Skeletal muscle tissue (tissue), 4 donors: ENCODE results near the gene EGLN1. TPM values are rescaled to one million over a fixed set of nuclear protein-coding genes. Genes with fewer than 3 reads are reported as not detected.
"Not testable (repeated sequence)": the region's sequence is repeated elsewhere in the genome, so short reads cannot be mapped to it uniquely, and the experiment has no call there.

ENCODE experiments used
- H3K27ac ChIP-seq: one replicate; pipeline ENCODE4 v1.7.0; 2013; ENCODE audit warnings: mild to moderate bottlenecking, low read depth, low read length, inconsistent platforms
- H3K27me3 ChIP-seq, 3 donors: one replicate each; pipeline ENCODE4 v1.7.0; 2013; ENCODE audit warnings: low read length in 3 of 3; ENCODE audit not compliant: control insufficient read depth in 3 of 3, insufficient read depth in 3 of 3
- H3K36me3 ChIP-seq, 3 donors: one replicate each; pipeline ENCODE4 v1.7.0; 2013; ENCODE audit warnings: low read length in 3 of 3; ENCODE audit not compliant: control insufficient read depth in 3 of 3, insufficient read depth in 3 of 3
- H3K4me1 ChIP-seq, 3 donors: one replicate each; pipeline ENCODE4 v1.7.0; 2013; ENCODE audit warnings: low read length in 3 of 3, mild to moderate bottlenecking in 3 of 3; ENCODE audit not compliant: control insufficient read depth in 3 of 3, insufficient read depth in 3 of 3
- H3K4me3 ChIP-seq, 3 donors: one replicate each; pipeline ENCODE4 v1.7.0; 2013; ENCODE audit warnings: low read length in 3 of 3
- H3K9ac ChIP-seq, 3 donors: one replicate each; pipeline ENCODE4 v1.7.0; 2013; ENCODE audit warnings: low read length in 3 of 3, mild to moderate bottlenecking in 3 of 3, moderate library complexity in 2 of 3, low read depth in 1 of 3
- H3K9me3 ChIP-seq, 3 donors: one replicate each; pipeline ENCODE4 v1.7.0; 2013; ENCODE audit warnings: low read length in 3 of 3; ENCODE audit not compliant: control insufficient read depth in 3 of 3
- total RNA-seq: library from RNA; depleted of rRNA; stranded (reverse); fragments of >200 nt; gene quantifications from one replicate; pipeline ENCODE4 v1.2.3, GENCODE V29; 2014
- donor health status: Osteomylitis.

The EGLN1 gene
- total RNA-seq, result 55.3 TPM

DNA sequence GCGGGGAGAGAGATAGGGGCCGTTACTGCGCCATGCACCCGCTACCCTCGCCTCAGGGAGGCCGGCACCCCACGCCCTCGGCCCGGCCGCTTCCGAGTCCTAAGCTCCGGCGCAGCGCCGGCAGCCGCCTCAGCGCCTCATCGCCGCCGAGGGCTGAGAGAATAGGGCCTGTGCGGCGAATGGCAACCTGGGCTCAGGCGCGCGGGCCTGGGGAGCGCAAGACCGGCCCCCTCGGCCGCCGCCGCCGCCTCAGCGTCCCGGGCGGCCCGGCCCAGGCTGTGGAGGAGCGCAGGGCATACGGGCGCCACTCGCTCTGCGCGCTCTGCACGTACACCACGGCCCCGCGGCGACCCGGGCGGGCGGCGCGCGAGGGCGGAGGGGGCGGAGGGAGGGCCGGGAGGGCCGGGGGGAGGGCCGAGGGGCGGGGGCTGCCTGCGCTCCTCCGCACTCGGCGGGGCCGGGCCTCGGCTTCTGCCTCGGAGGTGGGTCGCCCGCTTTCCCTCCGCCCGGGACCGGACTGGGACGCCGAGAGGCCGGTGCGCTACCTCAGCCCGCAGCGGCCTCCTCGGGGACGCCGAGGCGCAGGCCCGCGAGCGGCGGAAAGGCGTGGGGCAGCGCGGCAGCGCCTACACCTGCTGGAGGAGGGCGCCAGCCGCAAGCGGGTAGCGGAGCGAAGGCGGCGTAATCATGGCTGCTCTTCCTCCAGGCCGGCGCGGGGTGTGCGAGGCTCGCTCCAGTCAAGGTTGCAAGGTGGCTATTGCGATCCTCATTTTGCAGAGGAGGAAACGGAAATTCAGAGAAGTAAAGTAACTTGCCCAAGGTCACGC is at the start of gene EGLN1:
Gene EGLN1, minus strand, starts transcription at position 317 of the 827 bp plus-strand sequence. CDS start 399 bp downstream, outside the sequence.
- Histone ChIP-seq H3K4me1 (peaks cover 28 to 34% (median 30%) of the 10 kb centered on the region in 3 donors), H3K9ac (peak within 1 kb of the TSS; percentile 83 to 95 (median 93)), H3K27me3 (no peaks in the 10 kb centered on the region), H3K27ac (peak within 1 kb of the TSS; percentile 94), H3K36me3 (peaks cover 3 to 9% (median 6%) of the 10 kb centered on the region in 3 donors), H3K4me3 (peak within 1 kb of the TSS; percentile 78 to 93 (median 93)), H3K9me3 (no peaks in the 10 kb centered on the region)

DNA sequence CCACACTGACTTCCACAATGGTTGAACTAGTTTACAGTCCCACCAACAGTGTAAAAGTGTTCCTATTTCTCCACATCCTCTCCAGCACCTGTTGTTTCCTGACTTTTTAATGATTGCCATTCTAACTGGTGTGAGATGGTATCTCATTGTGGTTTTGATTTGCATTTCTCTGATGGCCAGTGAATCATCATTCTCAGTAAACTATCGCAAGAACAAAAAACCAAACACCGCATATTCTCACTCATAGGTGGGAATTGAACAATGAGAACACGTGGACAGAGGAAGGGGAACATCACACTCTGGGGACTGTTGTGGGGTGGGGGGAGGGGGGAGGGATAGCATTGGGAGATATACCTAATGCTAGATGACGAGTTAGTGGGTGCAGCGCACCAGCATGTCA is 49.4 kb upstream of the EGLN1 start:
- not testable (repeated sequence) for H3K36me3 ChIP-seq, H3K9me3 ChIP-seq, H3K4me3 ChIP-seq, H3K9ac ChIP-seq, H3K27ac ChIP-seq, H3K27me3 ChIP-seq, H3K4me1 ChIP-seq

- not testable (repeated sequence) for H3K36me3 ChIP-seq, H3K27ac ChIP-seq, H3K27me3 ChIP-seq, H3K4me1 ChIP-seq, H3K4me3 ChIP-seq, H3K9me3 ChIP-seq, H3K9ac ChIP-seq
Observed at GRCh38 chr1:231471027-231471426, 48.9 kb upstream of the EGLN1 start.

DNA sequence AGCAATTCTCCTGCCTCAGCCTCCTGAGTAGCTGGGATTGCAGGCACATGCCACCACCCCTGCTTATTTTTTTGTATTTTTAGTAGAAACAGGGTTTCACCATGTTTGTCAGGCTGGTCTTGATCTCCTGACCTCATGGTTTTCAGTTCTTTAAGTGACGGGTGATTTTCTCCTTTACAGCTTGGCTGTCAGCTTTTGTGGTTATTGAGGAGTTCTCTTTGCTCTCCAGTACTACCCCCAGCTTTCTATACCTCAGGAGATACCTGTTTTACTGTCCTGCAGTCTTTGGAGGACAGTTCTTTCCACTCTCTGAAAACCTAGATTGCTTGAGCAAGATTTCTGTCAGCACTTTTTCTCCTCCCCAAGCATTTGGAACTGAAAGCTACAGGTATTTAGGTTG is 45.9 kb upstream of the EGLN1 start:
- no peaks in the 10 kb centered on the region for H3K9me3 ChIP-seq
- no peaks in the 10 kb centered on the region for H3K36me3 ChIP-seq
- H3K4me1 ChIP-seq, result no peaks in the 10 kb centered on the region
- H3K4me3 ChIP-seq, result no peak overlapping the region
- H3K27me3 ChIP-seq, result no peaks in the 10 kb centered on the region
- no peak overlapping the region for H3K27ac ChIP-seq
- no peak overlapping the region for H3K9ac ChIP-seq

- Histone ChIP-seq H3K36me3 (no peaks in the 10 kb centered on the region), H3K9ac (no peak overlapping the region), H3K27me3 (no peaks in the 10 kb centered on the region), H3K9me3 (no peaks in the 10 kb centered on the region), H3K27ac (no peak overlapping the region), H3K4me1 (no peaks in the 10 kb centered on the region), H3K4me3 (no peak overlapping the region)
Observed at GRCh38 chr1:231465051-231465450, 43.0 kb upstream of the EGLN1 start.

GRCh38 chr1:231463541-231463940 is 41.5 kb upstream of the EGLN1 start:
- no peak overlapping the region for H3K27ac ChIP-seq
- H3K4me1 ChIP-seq, result no peaks in the 10 kb centered on the region
- H3K36me3 ChIP-seq, result no peaks in the 10 kb centered on the region
- H3K9ac ChIP-seq, result no peak overlapping the region
- H3K9me3 ChIP-seq, result no peaks in the 10 kb centered on the region
- H3K4me3 ChIP-seq, result no peak overlapping the region
- no peaks in the 10 kb centered on the region for H3K27me3 ChIP-seq

GRCh38 chr1:231460614-231461013 is 38.5 kb upstream of the EGLN1 start:
- Histone ChIP-seq H3K36me3 (no peaks in the 10 kb centered on the region), H3K4me3 (no peak overlapping the region), H3K9me3 (no peaks in the 10 kb centered on the region), H3K27me3 (no peaks in the 10 kb centered on the region), H3K4me1 (no peaks in the 10 kb centered on the region), H3K9ac (no peak overlapping the region), H3K27ac (no peak overlapping the region)

GRCh38 chr1:231459438-231459837 is 37.4 kb upstream of the EGLN1 start:
- not testable (repeated sequence) for H3K36me3 ChIP-seq, H3K27ac ChIP-seq, H3K4me1 ChIP-seq, H3K4me3 ChIP-seq, H3K9ac ChIP-seq, H3K27me3 ChIP-seq, H3K9me3 ChIP-seq

- H3K9me3 ChIP-seq, H3K27ac ChIP-seq, H3K4me3 ChIP-seq, H3K27me3 ChIP-seq, H3K4me1 ChIP-seq, H3K36me3 ChIP-seq, H3K9ac ChIP-seq: not testable (repeated sequence)
Observed at GRCh38 chr1:231457956-231458355, 35.9 kb upstream of the EGLN1 start.

- not testable (repeated sequence) for H3K9me3 ChIP-seq, H3K27ac ChIP-seq, H3K27me3 ChIP-seq, H3K36me3 ChIP-seq, H3K4me3 ChIP-seq, H3K4me1 ChIP-seq, H3K9ac ChIP-seq
Observed at GRCh38 chr1:231454133-231454532, 32.0 kb upstream of the EGLN1 start.
